Testis (tissue), 2 donors: ENCODE measurements around the gene PRR23C.

ENCODE experiments used
- POLR2A ChIP-seq: fragments of 450-650 bp; IDR thresholded peaks from one replicate; pipeline ENCODE4 v1.6.1; 2017; ENCODE audit warnings: antibody characterized with exemption, mild to moderate bottlenecking, moderate library complexity
- TF ChIP-seq, protein P1 (sequence below), 3 experiments: fragments of 450-650 bp in 2 of 3; fragments of 200-600 bp in 1 of 3; sonication (generic) in 1 of 3; IDR thresholded peaks; one replicate each; pipeline ENCODE4 v1.5.1; 2016 to 2019; ENCODE audit warnings: antibody characterized with exemption in 3 of 3, mild to moderate bottlenecking in 2 of 3, moderate library complexity in 1 of 3

DNA sequence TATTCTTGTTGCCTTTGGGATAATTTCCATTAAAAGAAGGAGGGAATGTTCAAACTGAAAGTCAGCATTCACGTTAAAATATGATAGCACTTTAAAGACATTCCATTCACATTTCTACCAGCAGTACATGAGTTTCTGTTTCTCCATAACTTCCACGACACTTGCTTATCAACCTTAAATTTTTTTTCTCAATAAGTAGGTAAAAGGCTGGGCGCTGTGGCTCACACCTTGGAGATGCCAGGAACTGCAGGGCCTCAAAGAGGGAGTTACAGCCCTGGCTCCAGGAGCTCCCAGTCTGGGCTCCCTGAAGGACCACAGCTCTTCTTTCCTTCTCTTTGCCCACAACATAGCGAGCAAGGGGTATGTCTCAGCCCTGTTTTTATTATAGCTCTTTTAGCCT, 42.9 kb upstream of the PRR23C start:
- TF ChIP-seq, protein P1, sequence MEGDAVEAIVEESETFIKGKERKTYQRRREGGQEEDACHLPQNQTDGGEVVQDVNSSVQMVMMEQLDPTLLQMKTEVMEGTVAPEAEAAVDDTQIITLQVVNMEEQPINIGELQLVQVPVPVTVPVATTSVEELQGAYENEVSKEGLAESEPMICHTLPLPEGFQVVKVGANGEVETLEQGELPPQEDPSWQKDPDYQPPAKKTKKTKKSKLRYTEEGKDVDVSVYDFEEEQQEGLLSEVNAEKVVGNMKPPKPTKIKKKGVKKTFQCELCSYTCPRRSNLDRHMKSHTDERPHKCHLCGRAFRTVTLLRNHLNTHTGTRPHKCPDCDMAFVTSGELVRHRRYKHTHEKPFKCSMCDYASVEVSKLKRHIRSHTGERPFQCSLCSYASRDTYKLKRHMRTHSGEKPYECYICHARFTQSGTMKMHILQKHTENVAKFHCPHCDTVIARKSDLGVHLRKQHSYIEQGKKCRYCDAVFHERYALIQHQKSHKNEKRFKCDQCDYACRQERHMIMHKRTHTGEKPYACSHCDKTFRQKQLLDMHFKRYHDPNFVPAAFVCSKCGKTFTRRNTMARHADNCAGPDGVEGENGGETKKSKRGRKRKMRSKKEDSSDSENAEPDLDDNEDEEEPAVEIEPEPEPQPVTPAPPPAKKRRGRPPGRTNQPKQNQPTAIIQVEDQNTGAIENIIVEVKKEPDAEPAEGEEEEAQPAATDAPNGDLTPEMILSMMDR (IDR thresholded peaks at IDR 0.05): no peak
- no peak for TF ChIP-seq POLR2A
